ES-I3 (cell line): Measurements from ENCODE around the gene NCOR1.
"Not testable (repeated sequence)": the region's sequence is repeated elsewhere in the genome, so short reads cannot be mapped to it uniquely, and the experiment has no call there.

ENCODE experiments used
- H3K36me3 ChIP-seq: 2 replicates; pipeline ENCODE4 v1.6.1; 2013; ENCODE audit warnings: mild to moderate bottlenecking, low read length, control low read depth, moderate library complexity; ENCODE audit not compliant: insufficient read depth
- H3K4me1 ChIP-seq: 2 replicates; pipeline ENCODE4 v1.6.1; 2013; ENCODE audit warnings: mild to moderate bottlenecking, control low read depth, low read length; ENCODE audit not compliant: insufficient read depth
- H3K9ac ChIP-seq: 2 replicates; pipeline ENCODE4 v1.6.1; 2013; ENCODE audit warnings: low read depth, mild to moderate bottlenecking, low read length, moderate library complexity
- H3K9me3 ChIP-seq: 2 replicates; pipeline ENCODE4 v1.6.1; 2013; ENCODE audit warnings: mild to moderate bottlenecking, low read length, moderate library complexity; ENCODE audit not compliant: control insufficient read depth, insufficient read depth

The NCOR1 gene

GRCh38 chr17:16201693-16202131 is 13.6 kb downstream of the NCOR1 start:
- not testable (repeated sequence) for H3K9ac ChIP-seq, H3K9me3 ChIP-seq, H3K4me1 ChIP-seq, H3K36me3 ChIP-seq

GRCh38 chr17:16199093-16199492 is 16.2 kb downstream of the NCOR1 start:
- peaks cover 3% of the 10 kb centered on the region; the same call in 1 of the 2 replicates for H3K4me1 ChIP-seq
- H3K9ac ChIP-seq = peak overlapping the region; percentile 7; the same call in 1 of the 2 replicates

DNA sequence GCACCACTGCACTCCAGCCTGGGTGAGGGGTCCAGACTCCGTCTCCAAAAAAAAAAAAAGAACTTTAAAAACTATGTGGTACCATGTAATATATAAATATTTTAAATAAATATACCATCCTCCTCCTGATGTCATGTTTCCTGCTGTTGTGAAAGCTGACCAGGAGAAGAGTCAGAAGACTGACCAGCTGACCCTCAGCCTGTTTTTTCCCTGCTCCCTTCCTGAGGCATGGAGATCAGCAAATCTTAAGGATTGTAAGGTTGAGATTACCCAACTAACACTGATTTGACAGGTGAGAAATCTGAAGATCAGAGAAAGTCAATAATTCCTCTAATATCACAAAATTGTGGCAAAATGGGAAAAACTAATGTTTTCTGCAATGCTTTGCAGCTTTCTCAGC is 18.1 kb downstream of the NCOR1 start:
- H3K36me3 ChIP-seq = no peaks in the 10 kb centered on the region
- H3K9me3 ChIP-seq = no peaks in the 10 kb centered on the region
- peaks cover 3% of the 10 kb centered on the region; the same call in 1 of the 2 replicates for H3K4me1 ChIP-seq
- no peak overlapping the region for H3K9ac ChIP-seq

More at GRCh38 chr17:16199093-16199492, 16.2 kb downstream of the NCOR1 start:
- Histone ChIP-seq H3K36me3 (no peaks in the 10 kb centered on the region), H3K9me3 (no peaks in the 10 kb centered on the region)

- H3K36me3 ChIP-seq, H3K9me3 ChIP-seq, H3K4me1 ChIP-seq, H3K9ac ChIP-seq: not testable (repeated sequence)
These were observed 21.0 kb downstream of the NCOR1 start for GRCh38 chr17:16194307-16194835.

GRCh38 chr17:16191604-16192003 is 23.7 kb downstream of the NCOR1 start:
- H3K4me1 ChIP-seq = no peaks in the 10 kb centered on the region
- no peaks in the 10 kb centered on the region for H3K36me3 ChIP-seq
- no peak overlapping the region for H3K9ac ChIP-seq
- H3K9me3 ChIP-seq = no peaks in the 10 kb centered on the region

- Histone ChIP-seq H3K9ac (no peak overlapping the region), H3K36me3 (no peaks in the 10 kb centered on the region; the same call in 1 of the 2 replicates), H3K4me1 (no peaks in the 10 kb centered on the region), H3K9me3 (no peaks in the 10 kb centered on the region)
These were observed 24.5 kb downstream of the NCOR1 start for GRCh38 chr17:16190703-16191360.

DNA sequence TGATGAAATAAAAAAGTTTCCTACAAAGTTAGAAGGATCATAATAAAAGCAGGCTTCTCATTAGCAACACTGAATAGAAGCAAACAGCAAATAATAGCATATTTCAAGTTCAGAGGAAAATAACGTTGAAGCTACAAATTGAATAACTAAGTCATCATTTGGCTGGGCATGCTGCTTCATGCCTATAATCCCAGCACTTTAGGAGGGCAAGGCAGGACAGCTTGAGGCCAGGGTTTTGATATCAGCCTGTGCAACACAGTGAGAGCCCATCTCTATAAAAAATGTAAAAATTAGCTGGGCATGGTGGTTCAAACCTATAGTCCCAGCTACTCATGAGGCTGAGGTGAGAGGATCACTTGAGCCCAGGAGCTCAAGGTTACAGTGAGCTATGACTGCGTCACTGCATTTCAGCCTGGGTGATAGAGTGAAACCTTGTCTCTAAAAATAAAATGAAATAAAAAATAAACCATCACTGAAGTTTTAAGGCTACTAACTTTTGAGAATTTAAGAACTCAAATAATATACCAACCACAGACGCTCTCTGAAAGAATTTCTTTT is 25.5 kb downstream of the NCOR1 start:
- Histone ChIP-seq H3K9me3 (no peaks in the 10 kb centered on the region), H3K36me3 (no peaks in the 10 kb centered on the region; the same call in 1 of the 2 replicates), H3K9ac (no peak overlapping the region), H3K4me1 (no peaks in the 10 kb centered on the region)

DNA sequence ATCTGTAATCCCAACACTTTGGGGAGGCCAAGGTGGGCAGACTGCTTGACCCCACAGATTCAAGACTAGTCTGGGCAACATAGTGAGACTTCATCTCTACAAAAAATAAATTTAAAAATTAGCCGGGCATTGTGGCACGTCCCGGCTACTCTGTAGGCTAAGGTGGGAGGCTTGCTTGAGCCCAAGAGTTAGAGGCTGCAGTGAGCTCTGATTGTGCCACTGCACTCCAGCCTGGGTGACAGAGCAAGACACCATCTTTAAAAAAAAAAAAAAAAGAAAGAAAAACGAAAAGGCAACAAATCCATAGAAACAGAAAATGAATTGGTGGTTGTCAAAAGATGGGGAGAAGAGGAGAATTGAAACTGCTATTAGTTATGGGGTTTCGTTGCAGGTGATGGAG is 27.7 kb downstream of the NCOR1 start:
- H3K9me3 ChIP-seq = no peaks in the 10 kb centered on the region
- H3K4me1 ChIP-seq = no peaks in the 10 kb centered on the region
- no peak overlapping the region for H3K9ac ChIP-seq
- H3K36me3 ChIP-seq = no peaks in the 10 kb centered on the region; the same call in 1 of the 2 replicates

- Histone ChIP-seq H3K9ac (no peak overlapping the region), H3K9me3 (no peaks in the 10 kb centered on the region), H3K4me1 (no peaks in the 10 kb centered on the region), H3K36me3 (no peaks in the 10 kb centered on the region; the same call in 1 of the 2 replicates)
These were observed 33.8 kb downstream of the NCOR1 start for GRCh38 chr17:16181581-16181980.

DNA sequence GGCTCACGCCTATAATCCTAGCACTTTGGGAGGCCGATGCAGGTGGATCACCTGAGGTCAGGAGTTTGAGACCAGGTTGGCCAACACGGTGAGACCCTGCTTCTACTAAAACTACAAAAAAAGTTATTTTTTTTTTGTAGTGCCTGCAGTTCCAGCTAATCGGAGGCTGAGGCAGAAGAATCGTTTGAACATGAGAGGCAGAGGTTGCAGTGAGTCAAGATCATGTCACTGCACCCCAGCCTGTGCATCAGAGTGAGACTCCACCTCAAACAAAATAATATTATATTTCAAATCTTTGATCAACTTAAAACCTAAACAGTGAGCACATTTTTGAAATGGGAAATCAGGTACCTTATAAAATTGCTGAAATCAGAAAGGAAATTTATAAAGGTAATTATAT is 36.5 kb downstream of the NCOR1 start:
- Histone ChIP-seq H3K9me3 (no peaks in the 10 kb centered on the region), H3K36me3 (no peaks in the 10 kb centered on the region), H3K4me1 (no peaks in the 10 kb centered on the region), H3K9ac (no peak overlapping the region)

GRCh38 chr17:16171613-16172012 is 43.7 kb downstream of the NCOR1 start:
- Histone ChIP-seq H3K9ac (no peak overlapping the region), H3K9me3 (no peaks in the 10 kb centered on the region), H3K4me1 (no peaks in the 10 kb centered on the region), H3K36me3 (no peaks in the 10 kb centered on the region)

DNA sequence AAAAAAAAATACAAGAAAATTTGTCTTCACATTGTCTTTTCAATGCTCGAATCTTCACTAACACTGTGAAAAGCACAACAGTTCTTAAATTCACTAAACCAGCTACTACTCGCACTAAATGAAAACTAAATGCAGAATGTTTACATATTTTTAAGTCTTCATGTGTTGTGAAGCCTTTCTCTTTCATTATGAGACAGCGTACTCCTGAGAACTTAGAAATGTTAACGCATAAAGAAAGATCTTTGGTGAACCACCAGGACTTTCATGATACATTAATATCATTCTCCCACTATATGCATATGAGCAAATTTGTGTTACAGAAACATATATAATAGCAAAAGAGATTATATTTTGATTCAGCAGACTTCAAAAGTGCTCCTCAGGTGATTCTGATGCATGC is 48.6 kb downstream of the NCOR1 start:
- H3K9ac ChIP-seq, H3K9me3 ChIP-seq, H3K36me3 ChIP-seq, H3K4me1 ChIP-seq: not testable (repeated sequence)

DNA sequence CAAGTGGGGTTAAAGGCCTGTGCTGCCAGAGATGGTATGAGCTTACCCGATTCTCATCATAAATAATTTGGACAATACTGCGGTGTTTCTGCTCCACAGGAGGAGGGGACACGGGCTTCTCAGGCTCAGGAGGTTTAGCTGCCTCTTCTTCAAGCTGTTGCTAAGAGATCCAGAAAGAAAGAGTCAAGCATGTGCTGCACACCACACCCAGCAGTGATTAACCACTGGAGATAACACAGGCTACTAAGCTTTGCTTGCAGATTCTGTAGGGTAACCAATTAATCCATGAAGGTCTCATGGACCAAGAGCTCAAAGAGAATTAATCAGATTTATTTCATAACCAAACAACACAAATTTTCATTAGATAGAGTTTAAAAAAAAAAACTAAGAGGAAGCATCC is 56.6 kb downstream of the NCOR1 start:
- Histone ChIP-seq H3K9ac (no peak overlapping the region), H3K36me3 (no peaks in the 10 kb centered on the region), H3K4me1 (no peaks in the 10 kb centered on the region), H3K9me3 (no peaks in the 10 kb centered on the region)

DNA sequence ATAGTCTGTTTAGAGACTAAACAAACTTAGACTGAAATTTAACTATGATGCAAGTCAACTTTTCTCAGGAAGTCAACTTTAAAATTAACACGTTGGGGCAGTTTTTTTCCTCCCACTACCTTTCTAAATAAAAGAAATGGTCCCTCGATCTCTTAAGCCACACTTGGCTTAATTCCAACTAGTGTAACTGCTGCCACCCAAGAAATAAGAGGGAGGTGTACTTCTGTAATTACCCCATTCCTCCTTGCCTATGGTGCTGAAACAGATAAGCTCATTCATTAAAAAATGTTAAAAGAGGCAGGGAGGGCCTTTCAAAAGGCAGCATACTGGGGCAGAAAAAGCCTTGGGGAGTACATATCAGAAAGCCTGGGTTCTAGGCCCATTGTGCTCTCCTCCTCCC is 59.8 kb downstream of the NCOR1 start:
- H3K4me1 ChIP-seq = no peaks in the 10 kb centered on the region
- no peaks in the 10 kb centered on the region; the same call in 1 of the 2 replicates for H3K36me3 ChIP-seq
- H3K9me3 ChIP-seq = no peaks in the 10 kb centered on the region
- no peak overlapping the region for H3K9ac ChIP-seq

GRCh38 chr17:16152326-16152725 is 63.0 kb downstream of the NCOR1 start:
- H3K4me1 ChIP-seq, H3K9ac ChIP-seq, H3K9me3 ChIP-seq, H3K36me3 ChIP-seq: not testable (repeated sequence)
